HEK293T (cell line): Measurements from ENCODE around the gene PSMA4.
A peak's percentile ranks its signal among the peaks of the same experiment; 100 is the strongest.
"Not testable (repeated sequence)": the region's sequence is repeated elsewhere in the genome, so short reads cannot be mapped to it uniquely, and the experiment has no call there.

Experiments used
- CTCF ChIA-PET: fragments of 350-600 bp; formaldehyde crosslinking; extraction: SDS; loops from one replicate; lab custom pipeline; 2021; ENCODE audit warnings: antibody characterized with exemption, inconsistent platforms; lab: Yijun Ruan, JAX
- POLR2A ChIA-PET: fragments of 350-600 bp; formaldehyde crosslinking; extraction: SDS; loops from one replicate; lab custom pipeline; 2020; ENCODE audit warnings: antibody characterized with exemption, inconsistent platforms; lab: Yijun Ruan, JAX
- DNase-seq: peaks from one replicate; pipeline ENCODE4 v3.0.0; 2012; ENCODE audit warnings: mixed read lengths; ENCODE audit errors: extremely low spot score
- ARNT ChIP-seq: fragments of 450-650 bp; IDR thresholded peaks from 2 replicates; pipeline ENCODE4 v1.6.1; 2017; ENCODE audit warnings: mild to moderate bottlenecking
- BHLHE40 ChIP-seq: fragments of 450-650 bp; IDR thresholded peaks from 2 replicates; pipeline ENCODE4 v1.6.1; 2016; ENCODE audit warnings: mild to moderate bottlenecking, moderate library complexity, borderline replicate concordance
- CTBP1 ChIP-seq: fragments of 450-650 bp; IDR thresholded peaks from 2 replicates; pipeline ENCODE4 v1.6.1; 2016; ENCODE audit warnings: borderline replicate concordance
- ELF4 ChIP-seq: fragments of 450-650 bp; IDR thresholded peaks from 2 replicates; pipeline ENCODE4 v1.6.1; 2017; ENCODE audit warnings: antibody characterized with exemption
- FOXA1 ChIP-seq: fragments of 450-650 bp; IDR thresholded peaks from 2 replicates; pipeline ENCODE4 v1.6.1; 2016; ENCODE audit warnings: mild to moderate bottlenecking
- FOXK2 ChIP-seq: fragments of 450-650 bp; IDR thresholded peaks from 2 replicates; pipeline ENCODE4 v1.6.1; 2016; ENCODE audit warnings: mild to moderate bottlenecking
- FOXM1 ChIP-seq: fragments of 450-650 bp; IDR thresholded peaks from 2 replicates; pipeline ENCODE4 v1.6.1; 2017; ENCODE audit warnings: mild to moderate bottlenecking, borderline replicate concordance
- HDGF ChIP-seq: fragments of 450-650 bp; IDR thresholded peaks from 2 replicates; pipeline ENCODE4 v1.6.1; 2017; ENCODE audit warnings: antibody characterized with exemption, borderline replicate concordance
- L3MBTL2 ChIP-seq: fragments of 450-650 bp; conservative IDR thresholded peaks from 2 replicates; pipeline ENCODE4 v1.6.1; 2016; ENCODE audit warnings: mild to moderate bottlenecking
- LEF1 ChIP-seq: fragments of 450-650 bp; IDR thresholded peaks from 2 replicates; pipeline ENCODE4 v1.6.1; 2017; ENCODE audit warnings: mild to moderate bottlenecking, borderline replicate concordance
- NFRKB ChIP-seq: fragments of 450-650 bp; IDR thresholded peaks from 2 replicates; pipeline ENCODE4 v1.6.1; 2016; ENCODE audit warnings: mild to moderate bottlenecking, moderate library complexity
- PKNOX1 ChIP-seq: fragments of 450-650 bp; IDR thresholded peaks from 2 replicates; pipeline ENCODE4 v1.6.1; 2016
- SP1 ChIP-seq: fragments of 450-650 bp; IDR thresholded peaks from 2 replicates; pipeline ENCODE4 v1.6.1; 2017
- SUZ12 ChIP-seq: fragments of 450-650 bp; IDR thresholded peaks from 2 replicates; pipeline ENCODE4 v1.6.1; 2016; ENCODE audit warnings: mild to moderate bottlenecking
- TARDBP ChIP-seq: fragments of 450-650 bp; IDR thresholded peaks from 2 replicates; pipeline ENCODE4 v1.6.1; 2016
- ZNF384 ChIP-seq: fragments of 450-650 bp; IDR thresholded peaks from 2 replicates; pipeline ENCODE4 v1.6.1; 2016

The PSMA4 gene

GRCh38 chr15:78536134-78536533 is 4.1 kb upstream of the PSMA4 start:
- POLR2A ChIA-PET, result no interaction called here
- DNase-seq, result no peak
- TF ChIP-seq L3MBTL2 (no peak), SUZ12 (no peak), NFRKB (no peak)
- CTCF ChIA-PET, result no interaction called here

DNA sequence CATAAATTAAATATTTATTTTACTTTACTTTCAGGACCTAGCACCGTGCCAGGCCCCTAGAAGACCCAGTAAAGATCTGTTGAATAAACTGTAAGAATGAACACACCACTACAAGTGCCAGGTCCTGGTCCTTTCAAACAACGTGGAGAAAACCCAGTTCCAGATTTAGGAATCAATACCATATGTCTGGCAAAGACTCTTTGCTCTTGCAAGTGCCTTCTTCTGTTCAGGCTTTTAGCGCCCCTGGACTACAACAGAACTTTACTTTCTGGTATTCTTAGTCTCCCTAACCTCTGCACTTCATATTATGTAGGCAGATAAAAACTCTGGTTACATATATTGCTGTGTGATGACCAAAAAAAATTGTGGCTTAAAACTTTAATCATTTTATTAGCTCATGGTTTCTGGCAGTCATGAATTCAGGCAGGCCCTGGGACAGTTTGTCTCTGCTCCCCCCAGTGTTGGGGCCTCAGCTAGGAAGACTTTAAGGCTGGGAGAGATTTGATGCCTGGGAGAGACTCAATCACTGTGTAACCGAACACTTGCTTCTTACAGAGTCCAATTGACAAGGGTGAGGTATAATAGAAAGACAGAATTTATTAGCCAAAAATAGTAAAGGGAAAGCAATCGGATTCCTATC is 2.9 kb upstream of the PSMA4 start:
- CTCF ChIA-PET, result no interaction called here
- POLR2A ChIA-PET, result no interaction called here
- no peak for DNase-seq
- no peak for TF ChIP-seq ZNF384
- TF ChIP-seq PKNOX1, result no peak
- no peak for TF ChIP-seq LEF1
- TF ChIP-seq ELF4, result no peak
- no peak for TF ChIP-seq NFRKB
- TF ChIP-seq FOXM1, result no peak
- TF ChIP-seq ARNT, result no peak
- no peak for TF ChIP-seq FOXA1
- TF ChIP-seq L3MBTL2, result no peak
- no peak for TF ChIP-seq SP1
- TF ChIP-seq HDGF, result no peak
- TF ChIP-seq TARDBP, result no peak
- no peak for TF ChIP-seq SUZ12
- TF ChIP-seq BHLHE40, result no peak
- no peak for TF ChIP-seq CTBP1

- TF ChIP-seq ZNF384 (no peak), SP1 (no peak), PKNOX1 (no peak), ARNT (no peak), FOXK2 (no peak), CTBP1 (no peak), HDGF (no peak), LEF1 (no peak), TARDBP (no peak), FOXA1 (no peak), FOXM1 (no peak), BHLHE40 (no peak)
- DNase-seq, result no peak
- POLR2A ChIA-PET, result interaction anchor here (1.4 kb wide), 1 partner anchor 28 kb away, joined by 3 read pairs; no protein-coding TSS in a partner anchor
- CTCF ChIA-PET, result no interaction called here
Measured at GRCh38 chr15:78538358-78538757, 1.9 kb upstream of the PSMA4 start.

DNA sequence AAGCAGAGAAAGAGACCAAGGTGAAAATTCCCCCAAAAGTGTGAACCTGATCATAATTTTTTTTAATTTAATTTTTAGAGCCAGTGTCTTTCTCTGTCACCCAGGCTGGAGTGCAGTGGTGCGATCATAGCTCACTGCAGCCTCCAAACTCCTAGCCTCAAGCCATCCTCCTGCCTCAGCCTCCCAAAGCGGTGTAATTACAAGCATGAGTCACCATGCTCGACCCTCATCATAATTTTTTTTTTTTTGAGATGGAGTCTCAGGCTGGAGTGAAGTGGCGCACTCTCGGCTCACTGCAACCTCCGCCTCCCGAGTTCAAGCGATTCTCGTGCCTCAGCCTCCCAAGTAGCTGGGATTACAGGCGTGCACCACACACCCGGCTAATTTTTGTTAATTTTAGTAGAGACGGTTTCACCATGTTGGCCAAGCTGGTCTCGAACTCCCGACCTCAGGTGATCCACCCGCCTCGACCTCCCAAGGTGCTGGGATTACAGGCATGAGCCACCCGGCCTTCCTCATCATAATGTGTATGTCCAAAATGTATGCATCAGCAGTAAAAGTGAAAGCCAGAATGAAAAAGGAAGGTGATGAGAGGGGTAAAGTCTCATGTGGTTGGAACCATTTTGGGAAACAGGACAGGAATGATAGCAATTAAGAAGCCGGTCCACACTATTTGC is 642 bp upstream of the PSMA4 start:
- POLR2A ChIA-PET, result interaction anchor here (0.5 to 3.1 kb wide), 30 partner anchors 9 to 458 kb away, joined by 3 to 69 read pairs (median 4); partner anchors contain the start of genes CHRNA3, CHRNA5, HYKK and MORF4L1
- DNase-seq, CTCF ChIA-PET: not testable (repeated sequence)

- POLR2A ChIA-PET, result interaction anchor here (0.8 to 3.1 kb wide), 18 partner anchors 10 to 241 kb away, joined by 3 to 69 read pairs (median 5); partner anchors contain the start of genes CHRNA3, CHRNA5, HYKK and SKIC8
- TF ChIP-seq PKNOX1, result peak; percentile 50; the same call in 1 of the 2 replicates
- no peak for TF ChIP-seq LEF1
- DNase-seq, result peak; percentile 18
- CTCF ChIA-PET, result interaction anchor here (1.3 kb wide), 1 partner anchor 56 kb away, joined by 3 read pairs; no protein-coding TSS in a partner anchor
Measured at GRCh38 chr15:78540871-78541743, 863 bp downstream of the PSMA4 start.

- ChIA-PET CTCF (no interaction called here), POLR2A (interaction anchor here (1.2 to 3.1 kb wide), 5 partner anchors 9 to 242 kb away, joined by 3 to 69 read pairs (median 27); partner anchors contain the start of genes CHRNA5, HYKK and SKIC8)
- no peak for TF ChIP-seq SP1
- TF ChIP-seq ELF4, result no peak
- no peak for TF ChIP-seq PKNOX1
- TF ChIP-seq CTBP1, result no peak
- no peak for TF ChIP-seq LEF1
- no peak for TF ChIP-seq SUZ12
- no peak for TF ChIP-seq ARNT
- no peak for TF ChIP-seq NFRKB
- no peak for TF ChIP-seq FOXM1
- TF ChIP-seq FOXA1, result no peak
- TF ChIP-seq ZNF384, result no peak
- DNase-seq, result no peak
Measured at GRCh38 chr15:78541744-78542034, 1.4 kb downstream of the PSMA4 start.
